PC-9 (cell line): Measurements from ENCODE around the gene CLEC12A. TPM values are rescaled to one million over a fixed set of nuclear protein-coding genes. Genes with fewer than 3 reads are reported as not detected.

Experiments used
- BruUV-seq: library from RNA; stranded (reverse); fragments of 400-500 nt; replicated peaks from 2 replicates; lab custom pipeline; 2021; lab: Mats Ljungman, UMichigan
- CTCF ChIA-PET: fragments of 300-600 bp; sonication (Branson Sonifier 250); formaldehyde crosslinking; loops from one replicate; lab custom pipeline; 2022; ENCODE audit warnings: antibody characterized with exemption; lab: Charles Lee
- POLR2A ChIA-PET: fragments of 300-600 bp; sonication (Branson Sonifier 250); formaldehyde crosslinking; loops from one replicate; lab custom pipeline; 2022; ENCODE audit warnings: antibody characterized with exemption; ENCODE audit not compliant: unreplicated experiment; lab: Charles Lee
- DNase-seq, 2 experiments: peaks; one replicate each; pipeline versions ENCODE4 v3.0.0 to v3.0.0-alpha.2; 2015 to 2022; ENCODE audit warnings: mixed read lengths in 1 of 2
- H2AFZ ChIP-seq: fragments of 200-600 bp; sonication (generic); 2 replicates; pipeline ENCODE4 v1.8.1; 2017; ENCODE audit warnings: antibody characterized with exemption
- H3F3A ChIP-seq: fragments of 200-600 bp; sonication (generic); 2 replicates; pipeline ENCODE4 v1.8.1; 2017; ENCODE audit warnings: antibody characterized with exemption, mild to moderate bottlenecking, low read depth; ENCODE audit not compliant: insufficient read depth
- H3K27ac ChIP-seq: fragments of 200-600 bp; sonication (generic); 2 replicates; pipeline ENCODE4 v1.6.1; 2016; ENCODE audit warnings: mixed run types
- H3K27me3 ChIP-seq: fragments of 200-600 bp; sonication (generic); 2 replicates; pipeline ENCODE4 v1.6.1; 2016; ENCODE audit warnings: low read depth, mixed run types; ENCODE audit not compliant: insufficient read depth
- H3K36me3 ChIP-seq: fragments of 200-600 bp; sonication (generic); 2 replicates; pipeline ENCODE4 v1.6.1; 2016; ENCODE audit warnings: low read depth, mixed run types
- H3K4me1 ChIP-seq: fragments of 200-600 bp; sonication (generic); replicated peaks from 2 replicates; pipeline ENCODE4 v1.6.1; 2016; ENCODE audit warnings: mixed run types; ENCODE audit not compliant: insufficient read depth
- H3K4me2 ChIP-seq: fragments of 200-600 bp; sonication (generic); 2 replicates; pipeline ENCODE4 v1.6.1; 2017; ENCODE audit warnings: mixed run types
- H3K4me3 ChIP-seq: fragments of 200-600 bp; sonication (generic); 2 replicates; pipeline ENCODE4 v1.6.1; 2016; ENCODE audit warnings: mixed run types
- H3K79me2 ChIP-seq: fragments of 200-600 bp; sonication (generic); 2 replicates; pipeline ENCODE4 v1.6.1; 2017; ENCODE audit warnings: low read depth, mixed run types
- H3K9me2 ChIP-seq: fragments of 200-600 bp; sonication (generic); 2 replicates; pipeline ENCODE4 v1.8.1; 2017; ENCODE audit warnings: mild to moderate bottlenecking; ENCODE audit not compliant: insufficient read depth
- H3K9me3 ChIP-seq: fragments of 200-600 bp; sonication (generic); 2 replicates; pipeline ENCODE4 v1.8.1; 2016; ENCODE audit warnings: low read depth; ENCODE audit not compliant: insufficient read depth
- H4K20me1 ChIP-seq: fragments of 200-600 bp; sonication (generic); 2 replicates; pipeline ENCODE4 v1.8.1; 2017; ENCODE audit not compliant: insufficient read depth
- CTCF ChIP-seq: fragments of 200-600 bp; sonication (generic); conservative IDR thresholded peaks from 2 replicates; pipeline ENCODE4 v1.6.1; 2017; ENCODE audit warnings: mixed run types, antibody characterized with exemption, mild to moderate bottlenecking, moderate library complexity
- EZH2 ChIP-seq: fragments of 200-600 bp; sonication (generic); IDR thresholded peaks from 2 replicates; pipeline ENCODE4 v1.8.0; 2017; ENCODE audit warnings: antibody characterized with exemption, low read depth
- intact Hi-C: fragments of 100-400 bp; cut with micrococcal nuclease; formaldehyde crosslinking; loops from one replicate; pipeline ENCODE4 v1.10.0; 2022; ENCODE audit not compliant: unreplicated experiment
- total RNA-seq: library from RNA; stranded (reverse); gene quantifications from 2 replicates; pipeline ENCODE4 v1.2.3, GENCODE V29; 2021

CLEC12A gene
- total RNA-seq, 1 experiment from 2014 or later = 0.55 TPM

- BruUV-seq = no TSS peak
- H4K20me1 ChIP-seq = no peaks in the 10 kb centered on the region
- TF ChIP-seq EZH2 (no peak), CTCF (no peak)
- H3K79me2 ChIP-seq = no peaks in the 10 kb centered on the region
- intact Hi-C loops = loop anchor here (5.0 kb wide), 1 partner anchor 199 kb away; no protein-coding TSS in a partner anchor
- H3K4me2 ChIP-seq = no peak overlapping the region
- H2AFZ ChIP-seq = no peak overlapping the region
- no peaks in the 10 kb centered on the region for H3K4me1 ChIP-seq
- H3K9me2 ChIP-seq = no peaks in the 10 kb centered on the region
- H3K27me3 ChIP-seq = no peaks in the 10 kb centered on the region
- ChIA-PET CTCF (no interaction called here), POLR2A (no interaction called here)
- no peaks in the 10 kb centered on the region for H3F3A ChIP-seq
- no peak overlapping the region for H3K27ac ChIP-seq
- no peak for DNase-seq
- H3K4me3 ChIP-seq = no peak overlapping the region
- H3K9me3 ChIP-seq = no peaks in the 10 kb centered on the region
- H3K36me3 ChIP-seq = no peaks in the 10 kb centered on the region
Measured at GRCh38 chr12:9943240-9943639, 28.0 kb upstream of the CLEC12A start.

- intact Hi-C loops = loop anchor here (5.0 kb wide), 1 partner anchor 198 kb away; no protein-coding TSS in a partner anchor
- TF ChIP-seq EZH2 (no peak), CTCF (no peak)
Measured at GRCh38 chr12:9944391-9944790, 26.8 kb upstream of the CLEC12A start.

GRCh38 chr12:9947674-9948073 lies 23.5 kb upstream of the CLEC12A start:
- TF ChIP-seq EZH2 = no peak
- TF ChIP-seq CTCF = no peak
- Histone ChIP-seq H3K9me3 (no peaks in the 10 kb centered on the region), H3K36me3 (no peaks in the 10 kb centered on the region), H3K79me2 (no peaks in the 10 kb centered on the region), H4K20me1 (no peaks in the 10 kb centered on the region), H3K9me2 (no peaks in the 10 kb centered on the region), H3K4me3 (no peak overlapping the region), H2AFZ (no peak overlapping the region; the same call in 1 of the 2 replicates), H3K27me3 (no peaks in the 10 kb centered on the region), H3K4me2 (no peak overlapping the region), H3K27ac (no peak overlapping the region), H3F3A (no peaks in the 10 kb centered on the region), H3K4me1 (no peaks in the 10 kb centered on the region)
- intact Hi-C loops = no loop called here
- ChIA-PET POLR2A (no interaction called here), CTCF (no interaction called here)
- no TSS peak for BruUV-seq
- DNase-seq = no peak

More at GRCh38 chr12:9944391-9944790, 26.8 kb upstream of the CLEC12A start:
- no peaks in the 10 kb centered on the region for H3K4me1 ChIP-seq
- CTCF ChIA-PET = no interaction called here
- no peaks in the 10 kb centered on the region for H3K79me2 ChIP-seq
- POLR2A ChIA-PET = no interaction called here
- BruUV-seq = no TSS peak
- no peak for DNase-seq
- no peak overlapping the region; the same call in 1 of the 2 replicates for H2AFZ ChIP-seq
- H3K4me2 ChIP-seq = no peak overlapping the region
- H3K36me3 ChIP-seq = no peaks in the 10 kb centered on the region
- no peaks in the 10 kb centered on the region for H3K9me3 ChIP-seq
- H3K27me3 ChIP-seq = no peaks in the 10 kb centered on the region
- no peaks in the 10 kb centered on the region for H3F3A ChIP-seq
- H4K20me1 ChIP-seq = no peaks in the 10 kb centered on the region
- no peak overlapping the region for H3K4me3 ChIP-seq
- no peaks in the 10 kb centered on the region for H3K9me2 ChIP-seq
- no peak overlapping the region for H3K27ac ChIP-seq
